Measurements from ENCODE around the gene SPPL2A. TPM values are rescaled to one million over a fixed set of nuclear protein-coding genes. Genes with fewer than 3 reads are reported as not detected.
A peak's percentile ranks its signal among the peaks of the same experiment; 100 is the strongest.

SPPL2A gene
- total and polyA plus RNA-seq, 2 of the 13 experiments (the other 11 are each of a cell fraction or from before 2014, with no cell fraction given) = 80.5 to 105 TPM

DNA sequence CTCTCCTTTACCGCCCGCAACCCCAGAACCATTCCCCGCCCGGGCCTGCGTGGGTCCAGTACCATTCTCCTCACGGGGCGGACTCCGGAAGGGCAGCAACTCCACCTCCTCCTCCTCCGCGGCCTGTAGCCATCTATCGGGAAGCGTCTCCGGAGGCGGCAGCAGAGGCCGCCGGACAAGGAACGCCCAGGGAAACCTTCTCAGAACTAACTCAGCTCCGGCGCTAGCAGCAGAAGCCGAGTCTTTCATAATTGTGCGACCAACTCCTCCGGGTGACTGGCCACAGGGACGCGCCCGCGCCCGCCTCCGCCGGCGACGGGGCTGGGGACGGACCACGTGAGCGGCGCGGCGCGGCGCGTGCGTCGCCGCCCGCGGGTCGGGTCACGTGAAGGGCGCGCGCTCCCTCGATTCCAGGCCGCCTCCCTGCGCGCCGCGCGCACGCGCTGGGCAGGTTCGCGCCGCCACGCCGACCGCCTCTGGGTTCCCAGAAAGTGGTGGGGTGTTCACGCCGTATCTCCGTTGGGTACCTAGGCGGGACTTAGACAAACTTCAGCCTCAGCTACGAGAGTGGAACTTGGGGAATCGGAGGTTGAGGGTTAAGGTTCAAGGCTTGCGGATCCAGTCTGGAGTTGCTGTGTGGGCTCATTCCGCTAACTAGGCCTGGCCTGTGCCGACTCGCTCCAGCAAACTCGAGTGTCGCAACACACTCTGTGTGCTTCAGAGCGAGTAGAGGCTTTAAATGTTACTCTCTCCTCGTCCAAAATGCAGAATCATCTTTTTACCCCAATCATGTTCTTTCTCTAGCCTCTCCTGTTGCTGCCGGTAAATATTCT, 78.8 kb downstream of the SPPL2A start, which contains the start of gene TRPM7 (continued):
- TF ChIP-seq SMARCC2 (IDR thresholded peaks at IDR 0.05) = no peak
- TF ChIP-seq, protein P1, sequence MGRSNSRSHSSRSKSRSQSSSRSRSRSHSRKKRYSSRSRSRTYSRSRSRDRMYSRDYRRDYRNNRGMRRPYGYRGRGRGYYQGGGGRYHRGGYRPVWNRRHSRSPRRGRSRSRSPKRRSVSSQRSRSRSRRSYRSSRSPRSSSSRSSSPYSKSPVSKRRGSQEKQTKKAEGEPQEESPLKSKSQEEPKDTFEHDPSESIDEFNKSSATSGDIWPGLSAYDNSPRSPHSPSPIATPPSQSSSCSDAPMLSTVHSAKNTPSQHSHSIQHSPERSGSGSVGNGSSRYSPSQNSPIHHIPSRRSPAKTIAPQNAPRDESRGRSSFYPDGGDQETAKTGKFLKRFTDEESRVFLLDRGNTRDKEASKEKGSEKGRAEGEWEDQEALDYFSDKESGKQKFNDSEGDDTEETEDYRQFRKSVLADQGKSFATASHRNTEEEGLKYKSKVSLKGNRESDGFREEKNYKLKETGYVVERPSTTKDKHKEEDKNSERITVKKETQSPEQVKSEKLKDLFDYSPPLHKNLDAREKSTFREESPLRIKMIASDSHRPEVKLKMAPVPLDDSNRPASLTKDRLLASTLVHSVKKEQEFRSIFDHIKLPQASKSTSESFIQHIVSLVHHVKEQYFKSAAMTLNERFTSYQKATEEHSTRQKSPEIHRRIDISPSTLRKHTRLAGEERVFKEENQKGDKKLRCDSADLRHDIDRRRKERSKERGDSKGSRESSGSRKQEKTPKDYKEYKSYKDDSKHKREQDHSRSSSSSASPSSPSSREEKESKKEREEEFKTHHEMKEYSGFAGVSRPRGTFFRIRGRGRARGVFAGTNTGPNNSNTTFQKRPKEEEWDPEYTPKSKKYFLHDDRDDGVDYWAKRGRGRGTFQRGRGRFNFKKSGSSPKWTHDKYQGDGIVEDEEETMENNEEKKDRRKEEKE (IDR thresholded peaks at IDR 0.05) = no peak
- TF ChIP-seq, protein P2, sequence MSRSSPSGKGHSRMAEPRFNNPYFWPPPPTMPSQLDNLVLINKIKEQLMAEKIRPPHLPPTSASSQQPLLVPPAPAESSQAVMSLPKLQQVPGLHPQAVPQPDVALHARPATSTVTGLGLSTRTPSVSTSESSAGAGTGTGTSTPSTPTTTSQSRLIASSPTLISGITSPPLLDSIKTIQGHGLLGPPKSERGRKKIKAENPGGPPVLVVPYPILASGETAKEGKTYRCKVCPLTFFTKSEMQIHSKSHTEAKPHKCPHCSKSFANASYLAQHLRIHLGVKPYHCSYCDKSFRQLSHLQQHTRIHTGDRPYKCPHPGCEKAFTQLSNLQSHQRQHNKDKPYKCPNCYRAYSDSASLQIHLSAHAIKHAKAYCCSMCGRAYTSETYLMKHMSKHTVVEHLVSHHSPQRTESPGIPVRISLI (CRISPR knock-in tag; IDR thresholded peaks at IDR 0.05; ENCODE audit: borderline replicate concordance) = no peak
- TF ChIP-seq ZSCAN30 (CRISPR knock-in tag; IDR thresholded peaks at IDR 0.05) = no peak
- TF ChIP-seq, protein P3, sequence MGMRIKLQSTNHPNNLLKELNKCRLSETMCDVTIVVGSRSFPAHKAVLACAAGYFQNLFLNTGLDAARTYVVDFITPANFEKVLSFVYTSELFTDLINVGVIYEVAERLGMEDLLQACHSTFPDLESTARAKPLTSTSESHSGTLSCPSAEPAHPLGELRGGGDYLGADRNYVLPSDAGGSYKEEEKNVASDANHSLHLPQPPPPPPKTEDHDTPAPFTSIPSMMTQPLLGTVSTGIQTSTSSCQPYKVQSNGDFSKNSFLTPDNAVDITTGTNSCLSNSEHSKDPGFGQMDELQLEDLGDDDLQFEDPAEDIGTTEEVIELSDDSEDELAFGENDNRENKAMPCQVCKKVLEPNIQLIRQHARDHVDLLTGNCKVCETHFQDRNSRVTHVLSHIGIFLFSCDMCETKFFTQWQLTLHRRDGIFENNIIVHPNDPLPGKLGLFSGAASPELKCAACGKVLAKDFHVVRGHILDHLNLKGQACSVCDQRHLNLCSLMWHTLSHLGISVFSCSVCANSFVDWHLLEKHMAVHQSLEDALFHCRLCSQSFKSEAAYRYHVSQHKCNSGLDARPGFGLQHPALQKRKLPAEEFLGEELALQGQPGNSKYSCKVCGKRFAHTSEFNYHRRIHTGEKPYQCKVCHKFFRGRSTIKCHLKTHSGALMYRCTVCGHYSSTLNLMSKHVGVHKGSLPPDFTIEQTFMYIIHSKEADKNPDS (CRISPR knock-in tag; IDR thresholded peaks at IDR 0.05) = no peak
- TF ChIP-seq POLR2A (IDR thresholded peaks at IDR 0.05; ENCODE audit: insufficient read depth in 1 of 2, low read depth in 2 of 2, low read length in 2 of 2) = peak; percentile 83 to 84
- peak; percentile 84; the same call in 1 of the 2 replicates for TF ChIP-seq ZNF552 (CRISPR knock-in tag; IDR thresholded peaks at IDR 0.05; ENCODE audit: borderline replicate concordance)
- TF ChIP-seq, protein P4, sequence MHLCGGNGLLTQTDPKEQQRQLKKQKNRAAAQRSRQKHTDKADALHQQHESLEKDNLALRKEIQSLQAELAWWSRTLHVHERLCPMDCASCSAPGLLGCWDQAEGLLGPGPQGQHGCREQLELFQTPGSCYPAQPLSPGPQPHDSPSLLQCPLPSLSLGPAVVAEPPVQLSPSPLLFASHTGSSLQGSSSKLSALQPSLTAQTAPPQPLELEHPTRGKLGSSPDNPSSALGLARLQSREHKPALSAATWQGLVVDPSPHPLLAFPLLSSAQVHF (CRISPR knock-in tag; IDR thresholded peaks at IDR 0.05) = peak; percentile 57; the same call in 1 of the 2 replicates
- TF ChIP-seq EP300 (IDR thresholded peaks at IDR 0.05; ENCODE audit: low read depth in 2 of 2, low read length in 2 of 2) = peak in 1 of 2 experiments; percentile 0; a peak in 1 of 4 replicates
- peak; percentile 51; the same call in 1 of the 2 replicates for TF ChIP-seq EP300 (CRISPR knock-in tag; IDR thresholded peaks at IDR 0.05; ENCODE audit: borderline replicate concordance)
- no peak for TF ChIP-seq NFE2 (CRISPR knock-in tag; IDR thresholded peaks at IDR 0.05)
- no peak for TF ChIP-seq TOE1 (CRISPR knock-in tag; IDR thresholded peaks at IDR 0.05)
- TF ChIP-seq ZNF10 (CRISPR knock-in tag; IDR thresholded peaks at IDR 0.05; ENCODE audit: borderline replicate concordance, low read depth) = no peak
- TF ChIP-seq GTF3A (CRISPR knock-in tag; conservative IDR thresholded peaks at IDR 0.05) = 0 out of 2 replicates have a peak, but pooled peaks have one; percentile 28
- TF ChIP-seq, protein P5, sequence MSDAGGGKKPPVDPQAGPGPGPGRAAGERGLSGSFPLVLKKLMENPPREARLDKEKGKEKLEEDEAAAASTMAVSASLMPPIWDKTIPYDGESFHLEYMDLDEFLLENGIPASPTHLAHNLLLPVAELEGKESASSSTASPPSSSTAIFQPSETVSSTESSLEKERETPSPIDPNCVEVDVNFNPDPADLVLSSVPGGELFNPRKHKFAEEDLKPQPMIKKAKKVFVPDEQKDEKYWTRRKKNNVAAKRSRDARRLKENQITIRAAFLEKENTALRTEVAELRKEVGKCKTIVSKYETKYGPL (CRISPR knock-in tag; IDR thresholded peaks at IDR 0.05) = peak; percentile 64; the same call in 1 of the 2 replicates
- no peak for TF ChIP-seq NFRKB (IDR thresholded peaks at IDR 0.05)
- no peak for TF ChIP-seq CCAR2 (optimal IDR thresholded peaks at IDR 0.05; ENCODE audit: low read depth, low read length)
- TF ChIP-seq ZNF224 (CRISPR knock-in tag; IDR thresholded peaks at IDR 0.05) = no peak
- 0 out of 4 replicates have a peak, but pooled peaks have one; percentile 4 to 12 for TF ChIP-seq MAFK (conservative IDR thresholded peaks at IDR 0.05 in 1 of 2, IDR thresholded peaks at IDR 0.05 in 1 of 2; ENCODE audit: low read length in 2 of 2)
- no peak for TF ChIP-seq ZBTB8A (CRISPR knock-in tag; IDR thresholded peaks at IDR 0.05; ENCODE audit: borderline replicate concordance, low read depth)
- no peak; the same call in 1 of the 2 replicates for TF ChIP-seq GATA4 (IDR thresholded peaks at IDR 0.05; ENCODE audit: borderline replicate concordance, low read depth)
- TF ChIP-seq ZFP36L1 (CRISPR knock-in tag; IDR thresholded peaks at IDR 0.05) = no peak

All from HepG2 (cell line).